Transverse colon (tissue), 4 donors: ENCODE results near the gene NEURL1. TPM values are rescaled to one million over a fixed set of nuclear protein-coding genes. Genes with fewer than 3 reads are reported as not detected.

Experiments
- DNase-seq: peaks from one replicate; pipeline ENCODE4 v3.0.0-alpha.2; 2019
- H3K27ac ChIP-seq, 4 donors: fragments of 200-600 bp; sonication (generic); 2 replicates each; pipeline ENCODE4 v1.5.1; 2016 to 2018; ENCODE audit warnings: inconsistent platforms in 4 of 4
- H3K27me3 ChIP-seq: fragments of 200-600 bp; sonication (generic); 2 replicates; pipeline ENCODE4 v1.5.1; 2017; ENCODE audit warnings: inconsistent platforms
- H3K36me3 ChIP-seq, 4 donors: fragments of 200-600 bp; sonication (generic); 2 replicates each; pipeline ENCODE4 v1.5.1; 2017 to 2019; ENCODE audit warnings: inconsistent platforms in 4 of 4
- H3K4me1 ChIP-seq, 4 donors: fragments of 200-600 bp; sonication (generic); 2 replicates each; pipeline ENCODE4 v1.5.1; 2017 to 2020; ENCODE audit warnings: inconsistent platforms in 4 of 4
- H3K4me3 ChIP-seq, 4 donors: fragments of 200-600 bp; sonication (generic); 1 replicate in 1 of 4; 2 replicates in 3 of 4; pipeline versions ENCODE4 v1.5.1 to v1.6.1; 2017 to 2019; ENCODE audit warnings: inconsistent platforms in 4 of 4
- H3K9me3 ChIP-seq, 2 donors: fragments of 200-600 bp; sonication (generic); 2 replicates each; pipeline ENCODE4 v1.5.1; 2017 to 2019; ENCODE audit warnings: inconsistent platforms in 2 of 2
- CTCF ChIP-seq, 5 experiments: fragments of 200-600 bp in 3 of 5; fragments of 450-650 bp in 2 of 5; sonication (generic) in 3 of 5; IDR thresholded peaks; 1 replicate in 2 of 5; 2 replicates in 3 of 5; pipeline ENCODE4 v1.5.1; 2016 to 2017; ENCODE audit warnings: antibody characterized with exemption in 5 of 5, inconsistent platforms in 3 of 5, mild to moderate bottlenecking in 2 of 5, moderate library complexity in 1 of 5
- EP300 ChIP-seq: sonication (generic); formaldehyde crosslinking; IDR thresholded peaks from one replicate; pipeline ENCODE4 v1.6.1; 2017; ENCODE audit warnings: antibody characterized with exemption, low read depth
- POLR2A ChIP-seq: fragments of 450-650 bp; IDR thresholded peaks from one replicate; pipeline ENCODE4 v1.6.1; 2016; ENCODE audit warnings: antibody characterized with exemption, mild to moderate bottlenecking, moderate library complexity
- POLR2AphosphoS5 ChIP-seq, 3 donors: sonication (generic); formaldehyde crosslinking; IDR thresholded peaks; one replicate each; pipeline ENCODE4 v1.6.1; 2016; ENCODE audit warnings: antibody characterized with exemption in 3 of 3
- WGBS, 2 donors: methylation state at CpG; one replicate each; pipeline ENCODE4 v1.1.5; 2018; ENCODE audit warnings: low coverage in 1 of 2; 5-methylcytosine and 5-hydroxymethylcytosine counted together
- in situ Hi-C, 4 donors: fragments of 200-750 bp; cut with MboI; loops; one replicate each; pipeline versions ENCODE4 v1.15.0 to v1.15.1; 2017; ENCODE audit warnings: low sequenced_read_pairs in 3 of 4, low pct_ligation_motif_present in 1 of 4, low pct_unique_long_range_greater_than_20kb in 1 of 4
- intact Hi-C: fragments of 100-400 bp; cut with DNase I; formaldehyde crosslinking; loops from one replicate; pipeline ENCODE4 v1.15.1; 2023; ENCODE audit warnings: low total_unique reads
- total RNA-seq, 4 donors: library from RNA; depleted of rRNA; stranded (reverse); fragments of >200 nt; gene quantifications; one replicate each; pipeline ENCODE4 v1.1.0, GENCODE V29; 2016

Gene NEURL1
- total RNA-seq, 4 donors from 2014 or later = 36.7 to 177 (median 55.8) TPM

GRCh38 chr10:103493916-103494877, 692 bp downstream of the NEURL1 start:
- Histone ChIP-seq H3K4me1 (peaks cover 5 to 24% (median 12%) of the 10 kb centered on the region in 4 donors), H3K4me3 (peak overlapping the region; percentile 35 to 64 (median 54)), H3K36me3 (no peaks in the 10 kb centered on the region), H3K9me3 (no peaks in the 10 kb centered on the region), H3K27ac (peak overlapping the region in 1 of 4 donors; percentile 31), H3K27me3 (peaks cover 42% of the 10 kb centered on the region)
- WGBS, 2 donors = 9% methylated on average over 27 of the region's 92 CpGs; no CpG with 5 or more reads in 1 of the 2 donors
- intact Hi-C loops = no loop called here
- in situ Hi-C loops = no loop called here
- no peak for DNase-seq
- no peak for TF ChIP-seq POLR2A
- no peak for TF ChIP-seq CTCF (IDR thresholded peaks at IDR 0.05)
- TF ChIP-seq EP300 = no peak
- no peak for TF ChIP-seq POLR2AphosphoS5 (IDR thresholded peaks at IDR 0.05)

- H3K27me3 ChIP-seq = peaks cover 45% of the 10 kb centered on the region
- H3K36me3 ChIP-seq = no peaks in the 10 kb centered on the region
- in situ Hi-C loops (no loop called here), intact Hi-C loops (no loop called here)
- H3K4me1 ChIP-seq = peaks cover 5 to 24% (median 12%) of the 10 kb centered on the region in 4 donors
- H3K27ac ChIP-seq = no peak overlapping the region
- no peak for DNase-seq
- H3K4me3 ChIP-seq = no peak overlapping the region
- WGBS, 2 donors = 80 to 95% methylated on average over 1 to 3 of the region's 3 CpGs
- H3K9me3 ChIP-seq = no peaks in the 10 kb centered on the region
- TF ChIP-seq CTCF (IDR thresholded peaks at IDR 0.05) = no peak
- TF ChIP-seq POLR2AphosphoS5 (IDR thresholded peaks at IDR 0.05) = no peak
- no peak for TF ChIP-seq POLR2A
These were observed 1.8 kb downstream of the NEURL1 start for GRCh38 chr10:103495321-103495720.

- 89 to 91% methylated on average over 2 to 8 of the region's 8 CpGs for WGBS, 2 donors
- Histone ChIP-seq H3K27me3 (peaks cover 50% of the 10 kb centered on the region), H3K9me3 (no peaks in the 10 kb centered on the region), H3K4me1 (peaks cover 5 to 20% (median 12%) of the 10 kb centered on the region in 4 donors), H3K36me3 (no peaks in the 10 kb centered on the region), H3K27ac (no peak overlapping the region), H3K4me3 (no peak overlapping the region)
- DNase-seq = no peak
- in situ Hi-C loops (no loop called here), intact Hi-C loops (no loop called here)
- TF ChIP-seq EP300 = no peak
- no peak for TF ChIP-seq CTCF (IDR thresholded peaks at IDR 0.05)
- TF ChIP-seq POLR2A = no peak
- TF ChIP-seq POLR2AphosphoS5 (IDR thresholded peaks at IDR 0.05) = no peak
These were observed 3.8 kb downstream of the NEURL1 start for GRCh38 chr10:103497161-103497915.
